ENCODE measurements around the gene PLG. TPM values are rescaled to one million over a fixed set of nuclear protein-coding genes. Genes with fewer than 3 reads are reported as not detected.
"Not testable (repeated sequence)": the region's sequence is repeated elsewhere in the genome, so short reads cannot be mapped to it uniquely, and the experiment has no call there.

The PLG gene
- total RNA-seq, 1 experiment from 2014 or later, result not detected

DNA sequence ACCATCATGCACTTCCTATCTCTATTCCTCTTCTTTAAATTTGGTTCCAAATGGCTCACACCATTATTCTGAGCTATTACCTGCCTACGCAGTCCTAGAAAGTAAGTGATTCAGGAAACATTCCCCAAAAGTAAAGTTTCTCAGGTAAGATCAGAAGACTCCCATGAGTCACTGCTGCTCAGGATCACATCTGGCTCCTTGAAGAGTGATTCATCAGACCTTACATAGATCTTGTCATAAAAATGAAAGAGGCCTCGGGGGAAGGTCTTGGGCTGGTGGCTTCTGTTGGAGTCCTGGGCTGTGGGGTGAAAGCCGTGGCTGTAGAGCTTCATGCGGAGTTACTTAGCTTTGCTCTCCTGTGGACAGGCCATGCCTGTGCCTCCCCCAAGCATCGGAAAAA lies 35.9 kb downstream of the PLG start:
- H2AFZ ChIP-seq, result no peak overlapping the region
- H3K27ac ChIP-seq, result no peak overlapping the region
- no peak for DNase-seq
- intact Hi-C loops (cut with micrococcal nuclease; ENCODE audit: unreplicated experiment), result no loop called here
- no peaks in the 10 kb centered on the region for H3K9me3 ChIP-seq (ENCODE audit: insufficient read depth, low read depth)
- POLR2A ChIA-PET (ENCODE audit: unreplicated experiment), result no interaction called here
- H3F3A ChIP-seq (ENCODE audit: insufficient read depth, low read depth), result no peaks in the 10 kb centered on the region
- H3K4me1 ChIP-seq (replicated peaks; ENCODE audit: insufficient read depth), result no peaks in the 10 kb centered on the region
- H3K79me2 ChIP-seq (ENCODE audit: low read depth), result no peaks in the 10 kb centered on the region
- TF ChIP-seq EZH2 (IDR thresholded peaks at IDR 0.05; ENCODE audit: low read depth), result no peak
- TF ChIP-seq, protein P1, sequence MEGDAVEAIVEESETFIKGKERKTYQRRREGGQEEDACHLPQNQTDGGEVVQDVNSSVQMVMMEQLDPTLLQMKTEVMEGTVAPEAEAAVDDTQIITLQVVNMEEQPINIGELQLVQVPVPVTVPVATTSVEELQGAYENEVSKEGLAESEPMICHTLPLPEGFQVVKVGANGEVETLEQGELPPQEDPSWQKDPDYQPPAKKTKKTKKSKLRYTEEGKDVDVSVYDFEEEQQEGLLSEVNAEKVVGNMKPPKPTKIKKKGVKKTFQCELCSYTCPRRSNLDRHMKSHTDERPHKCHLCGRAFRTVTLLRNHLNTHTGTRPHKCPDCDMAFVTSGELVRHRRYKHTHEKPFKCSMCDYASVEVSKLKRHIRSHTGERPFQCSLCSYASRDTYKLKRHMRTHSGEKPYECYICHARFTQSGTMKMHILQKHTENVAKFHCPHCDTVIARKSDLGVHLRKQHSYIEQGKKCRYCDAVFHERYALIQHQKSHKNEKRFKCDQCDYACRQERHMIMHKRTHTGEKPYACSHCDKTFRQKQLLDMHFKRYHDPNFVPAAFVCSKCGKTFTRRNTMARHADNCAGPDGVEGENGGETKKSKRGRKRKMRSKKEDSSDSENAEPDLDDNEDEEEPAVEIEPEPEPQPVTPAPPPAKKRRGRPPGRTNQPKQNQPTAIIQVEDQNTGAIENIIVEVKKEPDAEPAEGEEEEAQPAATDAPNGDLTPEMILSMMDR (conservative IDR thresholded peaks at IDR 0.05), result no peak
- H3K4me3 ChIP-seq, result no peak overlapping the region
- no peak overlapping the region for H3K4me2 ChIP-seq
- H4K20me1 ChIP-seq (ENCODE audit: insufficient read depth), result no peaks in the 10 kb centered on the region
- CTCF ChIA-PET, result no interaction called here
- no peaks in the 10 kb centered on the region for H3K36me3 ChIP-seq (ENCODE audit: low read depth)
- no peaks in the 10 kb centered on the region for H3K27me3 ChIP-seq (ENCODE audit: insufficient read depth, low read depth)
- no peaks in the 10 kb centered on the region for H3K9me2 ChIP-seq (ENCODE audit: insufficient read depth)
- BruUV-seq (replicated peaks), result no TSS peak

DNA sequence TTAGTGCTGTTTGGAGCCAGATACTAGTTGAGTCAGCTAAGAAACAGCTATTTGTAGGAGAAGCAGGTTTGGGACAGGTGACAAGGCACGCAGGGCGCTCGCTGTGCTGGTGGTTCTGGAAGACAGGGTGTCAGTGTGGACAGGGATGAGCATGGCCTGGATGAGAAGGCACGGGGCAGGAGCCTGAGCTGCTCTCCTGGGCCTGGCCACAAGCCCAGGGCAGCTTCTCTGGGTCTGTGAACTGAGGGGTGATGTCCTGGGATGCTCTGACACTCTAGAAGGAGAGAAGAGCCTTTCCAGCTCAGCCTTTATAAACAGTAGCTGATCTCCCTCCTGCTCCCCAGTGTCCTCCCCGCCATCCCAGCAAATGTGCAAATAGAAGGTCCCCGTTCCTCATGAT lies 37.9 kb downstream of the PLG start:
- Histone ChIP-seq H3K4me3 (no peak overlapping the region), H4K20me1 (ENCODE audit: insufficient read depth) (no peaks in the 10 kb centered on the region), H3K4me1 (replicated peaks; ENCODE audit: insufficient read depth) (no peaks in the 10 kb centered on the region), H2AFZ (no peak overlapping the region), H3K4me2 (no peak overlapping the region), H3K79me2 (ENCODE audit: low read depth) (no peaks in the 10 kb centered on the region), H3K27ac (no peak overlapping the region), H3K27me3 (ENCODE audit: insufficient read depth, low read depth) (no peaks in the 10 kb centered on the region), H3K9me2 (ENCODE audit: insufficient read depth) (no peaks in the 10 kb centered on the region), H3F3A (ENCODE audit: insufficient read depth, low read depth) (no peaks in the 10 kb centered on the region), H3K36me3 (ENCODE audit: low read depth) (no peaks in the 10 kb centered on the region), H3K9me3 (ENCODE audit: insufficient read depth, low read depth) (no peaks in the 10 kb centered on the region)
- ChIA-PET CTCF (no interaction called here), POLR2A (ENCODE audit: unreplicated experiment) (no interaction called here)
- DNase-seq, result no peak
- no TSS peak for BruUV-seq (replicated peaks)
- TF ChIP-seq EZH2 (IDR thresholded peaks at IDR 0.05; ENCODE audit: low read depth), result no peak
- TF ChIP-seq, protein P1 (conservative IDR thresholded peaks at IDR 0.05), result no peak
- intact Hi-C loops (cut with micrococcal nuclease; ENCODE audit: unreplicated experiment), result no loop called here

DNA sequence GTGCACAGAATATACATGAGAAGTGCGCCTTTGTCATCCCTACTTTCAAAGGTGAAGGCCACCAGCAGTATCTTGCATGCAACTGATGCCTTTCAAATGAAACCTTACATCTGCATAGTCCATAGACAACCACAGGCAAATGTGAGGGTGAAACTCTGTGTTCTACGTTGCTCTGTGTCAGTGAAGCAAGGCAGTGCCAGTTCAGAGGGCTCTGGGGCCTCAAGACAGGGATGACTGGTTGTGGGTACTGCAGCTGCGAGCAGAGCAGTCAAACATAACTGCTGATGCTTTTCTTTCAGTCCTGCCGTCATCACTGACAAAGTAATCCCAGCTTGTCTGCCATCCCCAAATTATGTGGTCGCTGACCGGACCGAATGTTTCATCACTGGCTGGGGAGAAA lies 39.0 kb downstream of the PLG start:
- intact Hi-C loops (cut with micrococcal nuclease; ENCODE audit: unreplicated experiment); H3K4me2 ChIP-seq; H3K4me3 ChIP-seq; BruUV-seq (replicated peaks); H3K9me3 ChIP-seq (ENCODE audit: insufficient read depth, low read depth); H2AFZ ChIP-seq; POLR2A ChIA-PET (ENCODE audit: unreplicated experiment); H3K27ac ChIP-seq; CTCF ChIA-PET; H3K4me1 ChIP-seq (replicated peaks; ENCODE audit: insufficient read depth); H3K27me3 ChIP-seq (ENCODE audit: insufficient read depth, low read depth); DNase-seq; H3K36me3 ChIP-seq (ENCODE audit: low read depth); H3F3A ChIP-seq (ENCODE audit: insufficient read depth, low read depth); H4K20me1 ChIP-seq (ENCODE audit: insufficient read depth); H3K9me2 ChIP-seq (ENCODE audit: insufficient read depth); H3K79me2 ChIP-seq (ENCODE audit: low read depth): not testable (repeated sequence)

DNA sequence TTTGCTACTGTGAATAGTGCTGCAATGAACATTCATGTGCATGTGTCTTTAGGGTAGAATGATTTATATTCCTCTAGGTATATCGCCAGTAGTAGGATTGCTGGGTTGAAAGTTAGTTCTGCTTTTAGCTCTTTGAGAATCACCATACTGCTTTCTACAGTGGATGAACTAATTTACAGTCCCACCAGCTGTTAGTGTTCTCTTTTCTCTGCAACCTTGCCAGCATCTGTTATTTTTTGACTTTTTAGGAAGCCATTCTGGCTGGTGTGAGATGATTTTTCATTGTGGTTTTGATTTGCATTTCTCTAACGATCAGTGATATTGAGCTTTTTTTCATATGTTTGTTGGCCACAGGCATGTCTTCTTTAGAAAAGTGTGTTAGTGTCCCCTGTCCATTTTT lies 40.0 kb downstream of the PLG start:
- ChIA-PET POLR2A (ENCODE audit: unreplicated experiment) (no interaction called here), CTCF (no interaction called here)
- H3K27ac ChIP-seq, result no peak overlapping the region
- H3K9me3 ChIP-seq (ENCODE audit: insufficient read depth, low read depth), result no peaks in the 10 kb centered on the region
- intact Hi-C loops (cut with micrococcal nuclease; ENCODE audit: unreplicated experiment), result no loop called here
- H3K4me2 ChIP-seq, result no peak overlapping the region
- H2AFZ ChIP-seq, result no peak overlapping the region
- no peak overlapping the region for H3K4me3 ChIP-seq
- no TSS peak for BruUV-seq (replicated peaks)
- H3K27me3 ChIP-seq (ENCODE audit: insufficient read depth, low read depth), result no peaks in the 10 kb centered on the region
- no peaks in the 10 kb centered on the region for H3K36me3 ChIP-seq (ENCODE audit: low read depth)
- H3F3A ChIP-seq (ENCODE audit: insufficient read depth, low read depth), result no peaks in the 10 kb centered on the region
- no peak for TF ChIP-seq EZH2 (IDR thresholded peaks at IDR 0.05; ENCODE audit: low read depth)
- TF ChIP-seq, protein P1 (conservative IDR thresholded peaks at IDR 0.05), result no peak
- H3K9me2 ChIP-seq (ENCODE audit: insufficient read depth), result no peaks in the 10 kb centered on the region
- H3K4me1 ChIP-seq (replicated peaks; ENCODE audit: insufficient read depth), result no peaks in the 10 kb centered on the region
- H3K79me2 ChIP-seq (ENCODE audit: low read depth), result no peaks in the 10 kb centered on the region
- no peaks in the 10 kb centered on the region for H4K20me1 ChIP-seq (ENCODE audit: insufficient read depth)
- DNase-seq, result no peak

Measured in PC-9 (cell line).